Measurements from ENCODE around the gene POLE.

- no peak for TF ChIP-seq HNF4A (conservative IDR thresholded peaks at IDR 0.05)
- TF ChIP-seq CTCF (IDR thresholded peaks at IDR 0.05; ENCODE audit: low read depth, low read length, missing input control), result no peak
- TF ChIP-seq MAX (IDR thresholded peaks at IDR 0.05), result no peak
- no peak for TF ChIP-seq SP1 (IDR thresholded peaks at IDR 0.05)
- no peak for TF ChIP-seq REST (IDR thresholded peaks at IDR 0.05)
- no peak for TF ChIP-seq JUND (IDR thresholded peaks at IDR 0.05)
- TF ChIP-seq EGR1 (IDR thresholded peaks at IDR 0.05; ENCODE audit: low read depth in 2 of 2), result no peak
- TF ChIP-seq ATF3 (IDR thresholded peaks at IDR 0.05), result no peak
- TF ChIP-seq TAF1 (conservative IDR thresholded peaks at IDR 0.05), result no peak
Measured at GRCh38 chr12:132731574-132731973, 44.4 kb upstream of the POLE start.
